ENCODE measurements around the gene GLI3. TPM values are rescaled to one million over a fixed set of nuclear protein-coding genes. Genes with fewer than 3 reads are reported as not detected.

GLI3 gene
- total and polyA plus RNA-seq, 8 donors, result 0.29 to 7.0 (median 2.3) TPM

- no peak overlapping the region for H3K27ac ChIP-seq
- no peaks in the 10 kb centered on the region for H3K9me3 ChIP-seq
- no peak for TF ChIP-seq CTCF (IDR thresholded peaks at IDR 0.05)
- TF ChIP-seq POLR2AphosphoS5 (IDR thresholded peaks at IDR 0.05), result no peak
- TF ChIP-seq EP300 (IDR thresholded peaks at IDR 0.05), result no peak
- TF ChIP-seq POLR2A (IDR thresholded peaks at IDR 0.05), result no peak
- DNase-seq, result peak in 1 of 2 donors; percentile 48
- H3K4me1 ChIP-seq, result no peaks in the 10 kb centered on the region
- intact Hi-C loops (cut with DNase I; ENCODE audit: low total_unique reads), result no loop called here
- no peaks in the 10 kb centered on the region for H3K36me3 ChIP-seq
- H3K4me3 ChIP-seq, result no peak overlapping the region
- no peaks in the 10 kb centered on the region for H3K27me3 ChIP-seq
- WGBS, 5 donors, result 70 to 83% (median 78%) methylated on average over 8 of the region's 8 CpGs
Measured at GRCh38 chr7:42082144-42082543, 154.9 kb downstream of the GLI3 start.

GRCh38 chr7:42081671-42082070 lies 155.3 kb downstream of the GLI3 start:
- TF ChIP-seq EP300 (IDR thresholded peaks at IDR 0.05) (no peak), POLR2AphosphoS5 (IDR thresholded peaks at IDR 0.05) (no peak), POLR2A (IDR thresholded peaks at IDR 0.05) (no peak), CTCF (IDR thresholded peaks at IDR 0.05) (no peak)
- no peaks in the 10 kb centered on the region for H3K4me1 ChIP-seq
- intact Hi-C loops (cut with DNase I; ENCODE audit: low total_unique reads), result no loop called here

GRCh38 chr7:42080841-42081586 lies 156.0 kb downstream of the GLI3 start:
- no peak for TF ChIP-seq CTCF (IDR thresholded peaks at IDR 0.05)
- DNase-seq, result peak in 1 of 2 donors; percentile 63
- Histone ChIP-seq H3K27me3 (no peaks in the 10 kb centered on the region), H3K9me3 (no peaks in the 10 kb centered on the region), H3K27ac (no peak overlapping the region), H3K4me1 (no peaks in the 10 kb centered on the region), H3K4me3 (no peak overlapping the region), H3K36me3 (no peaks in the 10 kb centered on the region)
- 62 to 82% (median 68%) methylated on average over 15 of the region's 15 CpGs for WGBS, 5 donors
- intact Hi-C loops (cut with DNase I; ENCODE audit: low total_unique reads), result no loop called here

More at GRCh38 chr7:42081671-42082070, 155.3 kb downstream of the GLI3 start:
- WGBS, 5 donors, result 49 to 74% (median 68%) methylated on average over 2 of the region's 2 CpGs
- H3K36me3 ChIP-seq, result no peaks in the 10 kb centered on the region
- no peaks in the 10 kb centered on the region for H3K27me3 ChIP-seq
- H3K4me3 ChIP-seq, result no peak overlapping the region
- H3K27ac ChIP-seq, result no peak overlapping the region
- no peaks in the 10 kb centered on the region for H3K9me3 ChIP-seq
- DNase-seq, result no peak

GRCh38 chr7:42077271-42078135 lies 159.5 kb downstream of the GLI3 start:
- intact Hi-C loops (cut with DNase I; ENCODE audit: low total_unique reads), result no loop called here
- Histone ChIP-seq H3K9me3 (no peaks in the 10 kb centered on the region), H3K36me3 (no peaks in the 10 kb centered on the region), H3K4me1 (no peaks in the 10 kb centered on the region), H3K4me3 (no peak overlapping the region), H3K27me3 (no peaks in the 10 kb centered on the region), H3K27ac (no peak overlapping the region)
- no peak for DNase-seq
- TF ChIP-seq CTCF (IDR thresholded peaks at IDR 0.05) (no peak), EP300 (IDR thresholded peaks at IDR 0.05) (no peak), POLR2A (IDR thresholded peaks at IDR 0.05) (no peak), POLR2AphosphoS5 (IDR thresholded peaks at IDR 0.05) (no peak)
- 82 to 86% (median 85%) methylated on average over 9 of the region's 9 CpGs for WGBS, 5 donors

Measured in stomach (tissue), 9 donors.